NCI-H146 treated with DMSO at 0.1 percent for 48 hours (cell line): ENCODE results near the gene TAP2.
"Not testable (repeated sequence)": the region's sequence is repeated elsewhere in the genome, so short reads cannot be mapped to it uniquely, and the experiment has no call there.

Experiments used
- DNase-seq: peaks from one replicate; lab custom pipeline; 2025; ENCODE audit not compliant: unreplicated experiment; lab: John Stamatoyannopoulos, UW

The TAP2 gene

GRCh38 chr6:32838114-32838958 is at the start of gene TAP2:
Gene TAP2 (minus strand): TSS chr6:32838739. CDS start chr6:32838233, 506 bp downstream.
- DNase-seq, result peak; percentile 67

DNA sequence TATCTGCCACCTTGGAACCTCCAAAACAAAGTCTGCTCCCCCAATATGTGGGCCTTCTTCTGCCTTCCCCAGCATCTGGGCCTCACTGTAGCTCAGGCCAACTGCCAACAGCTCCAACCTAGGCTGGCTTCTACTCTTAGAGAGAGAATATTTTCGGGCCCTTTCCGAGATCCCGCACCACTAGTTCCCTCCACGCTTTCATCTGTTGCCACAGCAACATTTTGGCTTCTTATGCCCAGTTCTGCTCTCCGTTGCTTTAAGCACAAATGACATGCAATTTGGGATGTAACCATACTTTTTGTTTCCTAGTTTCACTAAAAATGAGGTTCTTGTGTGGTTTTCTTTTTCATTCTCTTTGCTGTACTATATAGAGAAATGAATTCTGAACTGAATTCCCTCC is 49.1 kb upstream of the TAP2 start:
- no peak for DNase-seq

DNA sequence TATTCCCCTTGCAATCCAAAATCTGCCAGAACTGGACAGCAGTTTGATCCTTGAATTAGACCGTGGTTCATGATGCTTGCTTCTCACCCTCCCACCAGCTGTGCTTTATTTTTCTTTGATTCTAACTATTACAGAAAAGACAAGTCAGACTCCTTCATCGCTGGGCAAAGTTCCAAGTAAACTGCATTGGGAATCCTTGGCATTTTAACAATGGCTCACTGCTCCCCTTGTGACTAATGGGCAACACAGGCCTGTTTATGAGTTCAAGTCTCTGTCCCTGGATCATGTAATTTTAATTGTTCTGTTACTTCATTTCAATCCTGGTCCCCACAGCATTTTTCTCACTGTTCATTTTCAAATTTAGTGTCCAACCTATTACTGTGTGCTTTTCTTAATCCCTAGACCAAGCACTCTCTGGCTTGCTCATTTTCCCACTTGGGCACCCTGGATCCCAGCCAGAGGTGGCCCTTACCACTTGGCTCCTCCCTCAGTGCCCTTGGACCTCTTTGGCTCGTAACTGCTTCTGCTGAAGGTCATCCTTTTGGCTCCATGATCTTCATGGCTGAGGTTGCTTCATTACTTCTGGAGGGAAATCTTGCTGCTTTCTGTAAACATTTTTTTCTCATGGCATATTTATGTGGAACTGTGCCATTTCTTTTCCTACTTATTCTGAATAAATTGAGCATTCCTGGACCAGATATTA is 48.3 kb upstream of the TAP2 start:
- no peak for DNase-seq

- DNase-seq, result peak; percentile 53
Measured at GRCh38 chr6:32885698-32886286, 47.3 kb upstream of the TAP2 start.

DNA sequence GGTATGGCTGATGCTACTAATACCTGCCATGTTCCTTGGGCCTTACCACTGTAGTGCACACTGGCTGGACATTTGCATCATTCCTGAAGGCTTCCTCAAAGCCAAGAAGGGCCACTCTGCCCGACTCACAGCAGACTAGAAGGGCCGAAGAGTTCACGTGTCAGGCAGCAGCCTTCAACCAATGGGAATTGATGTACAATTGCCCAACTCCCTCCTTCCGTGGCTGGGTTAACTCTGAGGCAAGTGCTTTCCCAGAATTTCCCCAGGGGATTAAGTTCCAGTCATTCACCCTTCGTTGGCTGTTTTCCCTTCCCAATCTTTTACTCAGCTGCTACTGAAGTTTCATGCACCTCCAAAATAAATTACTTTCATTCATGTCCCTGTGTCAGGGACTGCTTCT is 45.2 kb upstream of the TAP2 start:
- no peak for DNase-seq

- DNase-seq, result no peak
Measured at GRCh38 chr6:32882879-32883250, 44.3 kb upstream of the TAP2 start.

GRCh38 chr6:32880962-32881361 is 42.4 kb upstream of the TAP2 start:
- not testable (repeated sequence) for DNase-seq

GRCh38 chr6:32879691-32880090 is 41.2 kb upstream of the TAP2 start:
- DNase-seq, result no peak

DNA sequence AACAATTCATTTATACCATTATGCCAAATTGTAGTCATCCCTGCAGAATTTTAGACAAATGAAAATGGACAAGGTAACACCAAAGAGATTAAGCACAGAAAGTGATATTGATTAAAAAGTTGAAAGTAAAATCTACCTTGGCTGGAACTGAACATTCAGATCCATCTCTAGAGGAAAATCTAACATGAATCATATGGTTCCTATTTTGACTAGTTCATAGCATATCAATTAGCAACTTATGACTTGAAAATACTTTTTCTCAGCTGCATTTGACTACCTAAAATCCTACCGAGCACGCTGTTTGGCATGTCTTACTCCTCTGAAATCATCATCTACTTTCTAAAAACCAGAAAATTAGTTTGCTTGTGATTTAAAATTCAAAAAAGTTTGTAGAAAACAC is 38.1 kb upstream of the TAP2 start:
- no peak for DNase-seq

DNA sequence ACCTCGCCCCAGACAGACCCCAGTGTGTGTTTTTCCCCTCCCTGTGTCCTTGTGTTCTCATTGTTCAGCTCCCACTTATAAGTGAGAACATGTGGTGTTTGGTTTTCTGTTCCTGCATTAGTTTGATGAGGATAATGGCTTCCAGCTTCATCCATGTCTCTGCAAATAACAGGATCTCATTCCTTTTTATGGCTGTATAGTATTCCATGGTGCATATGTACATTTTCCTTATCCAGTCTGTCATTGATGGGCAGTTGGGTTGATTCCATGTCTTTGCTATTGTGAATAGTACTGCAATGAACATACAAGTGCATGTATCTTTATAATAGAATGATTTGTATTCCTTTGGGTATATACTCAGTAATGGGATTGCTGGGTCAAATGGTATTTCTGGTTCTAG is 35.4 kb upstream of the TAP2 start:
- DNase-seq, result not testable (repeated sequence)

DNA sequence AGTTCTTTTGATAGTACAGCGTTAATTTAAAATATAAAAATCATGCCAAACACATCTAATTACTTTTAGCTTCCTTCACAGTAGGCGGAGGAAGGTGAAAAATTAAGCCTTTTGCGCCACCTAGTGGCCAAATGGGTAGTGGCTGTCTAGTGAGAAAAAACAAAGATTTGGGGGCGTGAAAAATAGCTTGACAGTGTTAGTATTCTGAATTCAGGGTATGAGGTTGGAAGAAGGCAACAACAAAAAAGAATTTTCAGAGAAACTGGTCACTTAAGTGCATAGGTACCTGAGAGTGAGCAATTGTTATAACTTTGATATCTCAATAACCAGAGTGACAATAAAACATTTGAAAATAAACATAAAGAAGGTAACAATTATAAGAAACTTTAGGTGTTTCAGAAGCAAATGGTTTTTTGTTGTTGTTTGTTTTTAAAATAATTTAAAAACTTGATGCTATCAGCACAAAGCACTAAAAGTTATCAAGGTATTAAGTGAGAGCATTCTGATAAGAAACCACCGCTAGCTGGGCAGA is 29.8 kb upstream of the TAP2 start:
- DNase-seq, result peak; percentile 19

- DNase-seq, result no peak
Measured at GRCh38 chr6:32867554-32868256, 29.2 kb upstream of the TAP2 start.

- no peak for DNase-seq
Measured at GRCh38 chr6:32867022-32867477, 28.5 kb upstream of the TAP2 start.

- no peak for DNase-seq
Measured at GRCh38 chr6:32865724-32866443, 27.3 kb upstream of the TAP2 start.

GRCh38 chr6:32862725-32863124 is 24.2 kb upstream of the TAP2 start:
- DNase-seq, result no peak

DNA sequence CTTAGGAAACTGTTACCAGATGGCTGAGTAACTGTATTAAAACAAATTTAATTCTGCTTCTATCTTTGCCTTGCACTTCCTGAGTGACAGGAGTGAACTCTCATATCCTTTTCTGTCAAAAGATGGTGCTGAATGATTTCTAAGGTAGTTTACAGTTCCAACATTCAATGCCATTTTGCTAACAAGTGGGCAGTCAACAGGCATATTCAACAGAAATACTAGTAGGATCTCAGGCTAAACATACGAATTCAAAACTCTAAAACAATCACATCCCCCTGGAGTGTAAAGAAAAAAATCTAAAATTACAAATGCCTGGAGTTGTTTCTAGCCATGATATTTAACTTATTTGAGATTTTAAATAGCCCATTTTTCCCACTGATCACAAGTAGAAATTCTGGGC is 22.1 kb upstream of the TAP2 start:
- no peak for DNase-seq

DNA sequence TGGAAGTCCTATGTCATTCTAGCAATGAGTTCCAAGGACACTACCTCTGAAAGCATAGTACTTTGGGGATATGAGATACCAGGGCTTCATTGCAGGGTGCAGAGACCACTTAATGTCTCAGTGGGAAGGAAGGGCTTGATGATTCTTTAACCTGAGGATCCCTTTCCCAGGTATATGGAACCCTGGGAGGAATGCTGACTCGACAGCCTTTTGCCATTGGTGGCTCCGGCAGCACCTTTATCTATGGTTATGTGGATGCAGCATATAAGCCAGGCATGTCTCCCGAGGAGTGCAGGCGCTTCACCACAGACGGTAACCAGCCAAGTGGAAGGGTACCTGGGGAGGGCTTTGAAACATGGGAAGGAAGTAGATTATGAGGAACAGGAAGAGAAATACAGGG is 19.7 kb upstream of the TAP2 start:
- DNase-seq, result no peak

GRCh38 chr6:32857156-32857891 is 18.8 kb upstream of the TAP2 start:
- DNase-seq, result no peak

DNA sequence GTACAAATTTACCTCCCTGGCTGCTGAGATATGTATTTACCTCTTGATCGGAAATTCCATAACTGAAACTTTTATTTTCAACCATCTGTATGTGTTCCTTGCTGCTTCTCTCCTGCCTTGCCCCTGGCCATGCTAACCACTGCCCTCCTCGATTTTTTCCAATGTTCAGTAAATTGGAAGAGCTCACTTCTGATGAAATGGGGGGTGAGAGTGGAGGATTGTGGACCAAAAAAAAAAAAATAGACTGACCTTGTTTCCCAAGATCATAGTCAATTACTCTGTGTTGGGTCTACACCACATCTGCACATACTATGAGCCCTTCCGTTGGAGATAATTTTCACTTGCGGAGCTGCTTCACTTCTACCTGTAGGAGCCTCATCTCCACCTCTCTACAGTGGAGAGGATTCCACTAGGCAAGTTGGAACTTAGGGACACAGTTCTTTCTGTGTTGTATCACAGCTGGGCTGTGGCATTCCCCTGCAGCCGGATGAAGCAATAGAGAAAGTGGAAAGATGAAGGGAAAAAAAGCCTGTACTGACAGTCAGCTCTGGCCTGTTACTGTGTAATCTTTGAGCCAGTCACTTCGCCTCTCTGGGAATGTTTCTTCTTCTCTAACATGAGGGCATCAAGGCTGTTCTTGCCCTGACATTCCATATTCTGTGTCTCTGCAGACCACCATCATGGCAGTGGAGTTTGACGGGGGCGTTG is 17.1 kb upstream of the TAP2 start:
- no peak for DNase-seq
